Chondrocyte (in vitro differentiated cells): ENCODE measurements around the gene CRYAB. TPM values are rescaled to one million over a fixed set of nuclear protein-coding genes. Genes with fewer than 3 reads are reported as not detected.

ENCODE experiments used
- DNase-seq: peaks from one replicate; pipeline ENCODE4 v3.0.0; 2021; ENCODE audit warnings: mixed read lengths, low spot score
- H3K27ac Mint-ChIP-seq: one replicate; pipeline ENCODE4 v1.8.0; 2021; ENCODE audit warnings: mild to moderate bottlenecking, moderate library complexity, mixed read lengths; ENCODE audit not compliant: unreplicated experiment
- H3K27me3 Mint-ChIP-seq: 2 replicates; pipeline ENCODE4 v1.8.0; 2021; ENCODE audit warnings: low read depth, mixed read lengths
- H3K36me3 Mint-ChIP-seq: 2 replicates; pipeline ENCODE4 v1.8.0; 2021; ENCODE audit warnings: low read depth, mixed read lengths
- H3K4me1 Mint-ChIP-seq: 2 replicates; pipeline ENCODE4 v1.8.0; 2021; ENCODE audit warnings: low read depth, mild to moderate bottlenecking, mixed read lengths
- H3K4me3 Mint-ChIP-seq: one replicate; pipeline ENCODE4 v1.8.0; 2021; ENCODE audit warnings: mild to moderate bottlenecking, moderate library complexity, mixed read lengths; ENCODE audit not compliant: unreplicated experiment
- H3K9me3 Mint-ChIP-seq: 2 replicates; pipeline ENCODE4 v1.8.0; 2021; ENCODE audit warnings: low read depth, mixed read lengths
- total RNA-seq: library from RNA; stranded (reverse); gene quantifications from 3 replicates; pipeline ENCODE4 v1.2.1, GENCODE V29; 2021
- TF ChIP-seq, protein P1 (sequence below): fragments of 200-600 bp; sonication (generic); IDR thresholded peaks from 2 replicates; pipeline ENCODE4 v1.5.0; 2021; ENCODE audit warnings: antibody characterized with exemption, mild to moderate bottlenecking, moderate library complexity

The CRYAB gene
- total RNA-seq, 1 donor from 2014 or later: 1,975 TPM

DNA sequence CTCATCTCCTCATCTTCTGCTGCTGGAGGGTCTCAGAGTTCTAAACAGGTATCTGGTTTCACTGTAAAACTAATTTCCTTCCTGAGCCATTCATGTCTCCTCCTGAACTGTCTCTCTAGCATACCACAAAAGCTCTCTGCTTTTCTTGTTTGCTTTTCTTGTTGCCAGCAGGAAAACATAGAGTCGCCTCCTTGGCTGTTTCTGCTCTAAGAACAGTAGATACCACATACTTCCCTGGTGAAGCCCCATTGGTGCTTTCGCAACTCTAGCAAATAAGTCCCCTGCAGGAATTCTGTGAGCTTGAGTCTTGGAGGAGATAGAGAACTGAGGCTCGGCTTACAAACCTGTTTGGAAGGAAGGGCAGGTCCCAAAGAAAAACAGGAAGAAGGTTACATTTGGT is 32.6 kb upstream of the CRYAB start:
- peaks cover 69% of the 10 kb centered on the region for H3K4me1 Mint-ChIP-seq
- TF ChIP-seq, protein P1, sequence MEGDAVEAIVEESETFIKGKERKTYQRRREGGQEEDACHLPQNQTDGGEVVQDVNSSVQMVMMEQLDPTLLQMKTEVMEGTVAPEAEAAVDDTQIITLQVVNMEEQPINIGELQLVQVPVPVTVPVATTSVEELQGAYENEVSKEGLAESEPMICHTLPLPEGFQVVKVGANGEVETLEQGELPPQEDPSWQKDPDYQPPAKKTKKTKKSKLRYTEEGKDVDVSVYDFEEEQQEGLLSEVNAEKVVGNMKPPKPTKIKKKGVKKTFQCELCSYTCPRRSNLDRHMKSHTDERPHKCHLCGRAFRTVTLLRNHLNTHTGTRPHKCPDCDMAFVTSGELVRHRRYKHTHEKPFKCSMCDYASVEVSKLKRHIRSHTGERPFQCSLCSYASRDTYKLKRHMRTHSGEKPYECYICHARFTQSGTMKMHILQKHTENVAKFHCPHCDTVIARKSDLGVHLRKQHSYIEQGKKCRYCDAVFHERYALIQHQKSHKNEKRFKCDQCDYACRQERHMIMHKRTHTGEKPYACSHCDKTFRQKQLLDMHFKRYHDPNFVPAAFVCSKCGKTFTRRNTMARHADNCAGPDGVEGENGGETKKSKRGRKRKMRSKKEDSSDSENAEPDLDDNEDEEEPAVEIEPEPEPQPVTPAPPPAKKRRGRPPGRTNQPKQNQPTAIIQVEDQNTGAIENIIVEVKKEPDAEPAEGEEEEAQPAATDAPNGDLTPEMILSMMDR: no peak
- no peaks in the 10 kb centered on the region for H3K27me3 Mint-ChIP-seq
- peak overlapping the region; percentile 99 for H3K27ac Mint-ChIP-seq
- no peaks in the 10 kb centered on the region for H3K9me3 Mint-ChIP-seq
- no peaks in the 10 kb centered on the region for H3K36me3 Mint-ChIP-seq
- H3K4me3 Mint-ChIP-seq: no peak overlapping the region
- no peak for DNase-seq

DNA sequence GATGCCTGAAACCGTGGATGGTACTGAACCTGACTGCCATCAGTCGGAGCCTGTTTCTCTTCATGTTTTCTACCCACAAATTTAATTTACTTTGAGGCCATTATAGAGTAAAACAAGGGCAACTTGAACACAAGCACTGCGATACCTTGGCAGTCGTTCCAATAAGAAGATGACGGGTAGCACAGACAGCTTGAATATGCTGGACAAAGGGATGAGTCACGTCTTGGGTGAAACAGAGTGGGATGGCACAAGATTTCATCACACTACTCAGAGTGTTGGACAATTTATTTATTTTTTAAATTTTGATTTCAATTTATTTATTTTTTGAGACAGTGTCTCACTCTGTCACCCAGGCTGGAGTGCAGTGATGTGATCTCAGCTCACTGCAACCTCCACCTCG is 31.3 kb upstream of the CRYAB start:
- Mint-ChIP-seq H3K27me3 (no peaks in the 10 kb centered on the region), H3K27ac (peak overlapping the region; percentile 99), H3K36me3 (no peaks in the 10 kb centered on the region), H3K4me1 (peaks cover 82% of the 10 kb centered on the region), H3K9me3 (no peaks in the 10 kb centered on the region), H3K4me3 (no peak overlapping the region)
- TF ChIP-seq, protein P1: no peak
- no peak for DNase-seq

DNA sequence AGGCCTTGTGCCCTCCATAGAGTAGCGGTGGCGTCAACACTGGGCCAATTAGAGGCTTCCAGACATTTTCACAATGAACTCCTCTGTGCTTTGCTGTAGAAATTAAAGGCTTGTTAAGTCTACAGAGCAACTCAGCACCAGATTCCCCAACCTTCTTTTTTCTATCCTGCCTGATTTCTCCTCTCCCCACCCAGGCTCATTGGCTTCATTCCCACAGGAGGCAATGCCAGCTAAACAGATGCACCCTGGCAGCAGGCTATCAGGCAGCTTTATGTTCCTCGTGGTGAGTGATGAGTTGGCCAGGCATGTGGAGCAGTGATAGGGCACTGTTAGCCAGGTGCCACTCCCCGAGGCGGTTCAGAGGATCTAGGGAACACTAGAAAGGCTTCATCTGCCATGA is 30.4 kb upstream of the CRYAB start:
- Mint-ChIP-seq H3K27ac (peak overlapping the region; percentile 99), H3K27me3 (no peaks in the 10 kb centered on the region), H3K4me3 (no peak overlapping the region), H3K4me1 (peaks cover 88% of the 10 kb centered on the region), H3K36me3 (no peaks in the 10 kb centered on the region), H3K9me3 (no peaks in the 10 kb centered on the region)
- TF ChIP-seq, protein P1: no peak
- DNase-seq: no peak

DNA sequence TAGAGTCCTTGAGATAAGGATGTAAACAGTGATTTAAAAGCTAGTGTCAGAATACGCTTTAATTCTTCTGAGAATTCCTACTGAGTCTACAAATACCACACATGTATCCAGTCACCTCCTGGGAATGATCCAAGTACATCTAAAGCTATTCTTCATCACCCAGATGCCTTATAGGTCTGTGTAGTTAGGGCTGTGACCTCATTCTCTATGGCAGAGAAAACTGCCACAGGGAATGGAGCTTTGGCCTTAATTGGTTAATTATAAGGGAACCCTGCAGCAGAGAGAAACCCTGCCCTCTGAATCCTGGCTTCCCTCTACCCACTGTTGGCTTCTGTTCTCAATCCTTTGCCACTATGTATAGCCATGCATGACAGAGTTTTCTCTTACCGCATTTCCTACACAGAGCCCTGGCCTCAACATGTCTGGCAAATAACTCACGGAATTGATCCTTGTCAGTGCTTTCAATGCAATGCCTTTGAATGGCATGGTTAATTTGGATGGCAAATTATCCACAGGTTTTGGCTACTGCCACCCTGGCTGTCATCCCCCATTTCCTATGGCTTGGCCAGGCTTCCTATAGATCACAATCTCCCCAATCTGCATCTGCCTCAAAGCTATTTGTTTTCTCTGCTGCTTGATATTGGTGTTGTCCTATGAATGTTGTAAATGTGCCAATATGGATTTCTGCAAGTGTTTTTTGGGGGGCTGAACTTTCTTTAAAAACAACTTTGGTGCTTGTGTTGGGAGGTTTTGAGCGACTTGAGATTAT is 28.4 kb upstream of the CRYAB start:
- no peak for DNase-seq
- Mint-ChIP-seq H3K27ac (peak overlapping the region; percentile 69), H3K4me3 (no peak overlapping the region), H3K9me3 (no peaks in the 10 kb centered on the region), H3K27me3 (no peaks in the 10 kb centered on the region), H3K4me1 (peaks cover 90% of the 10 kb centered on the region), H3K36me3 (no peaks in the 10 kb centered on the region)
- TF ChIP-seq, protein P1: no peak

DNA sequence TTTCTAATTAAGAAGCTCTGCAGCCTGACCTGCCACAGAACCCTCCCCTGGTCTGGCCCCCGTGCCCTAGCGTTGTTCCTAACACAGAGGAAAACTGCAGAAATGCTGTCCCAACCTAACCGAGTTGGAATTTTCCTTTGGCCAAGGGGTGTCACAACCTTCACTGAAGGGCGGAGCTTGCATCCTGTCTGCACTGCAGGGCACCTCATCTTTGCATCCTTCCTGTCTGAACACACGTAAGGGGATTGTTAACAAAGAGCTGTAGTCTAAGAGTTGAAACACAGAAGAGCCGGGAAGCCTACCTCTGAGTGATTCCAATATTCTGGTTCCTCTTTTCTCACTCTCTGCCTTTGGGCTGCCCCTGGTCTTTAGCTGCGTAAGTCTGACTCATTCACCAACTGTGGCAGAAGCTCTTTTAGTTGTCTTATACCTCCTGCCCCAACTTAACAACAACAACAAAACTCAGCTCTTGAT is 27.2 kb upstream of the CRYAB start:
- H3K9me3 Mint-ChIP-seq: no peaks in the 10 kb centered on the region

More for the DNA sequence above, 27.2 kb upstream of the CRYAB start:
- H3K4me1 Mint-ChIP-seq: peaks cover 81% of the 10 kb centered on the region
- TF ChIP-seq, protein P1: no peak
- no peak for DNase-seq
- peak overlapping the region; percentile 92 for H3K27ac Mint-ChIP-seq
- no peaks in the 10 kb centered on the region for H3K36me3 Mint-ChIP-seq
- peak overlapping the region; percentile 71 for H3K4me3 Mint-ChIP-seq
- no peaks in the 10 kb centered on the region for H3K27me3 Mint-ChIP-seq
